Kidney capillary endothelial cell (primary cell): ENCODE measurements around the gene SDK2.

Source experiments
- DNase-seq: peaks from one replicate; pipeline ENCODE4 v3.0.0-alpha.2; 2018; ENCODE audit warnings: low spot score

SDK2 gene

GRCh38 chr17:73297934-73298861, 346.0 kb downstream of the SDK2 start:
- DNase-seq, result no peak

- no peak for DNase-seq
Observed at GRCh38 chr17:73293480-73293911, 350.7 kb downstream of the SDK2 start.

GRCh38 chr17:73293031-73293430, 351.2 kb downstream of the SDK2 start:
- no peak for DNase-seq

GRCh38 chr17:73292031-73292531, 352.2 kb downstream of the SDK2 start:
- peak; percentile 93 for DNase-seq

GRCh38 chr17:73291260-73291801, 352.9 kb downstream of the SDK2 start:
- no peak for DNase-seq

GRCh38 chr17:73290399-73291259, 353.6 kb downstream of the SDK2 start:
- no peak for DNase-seq

- DNase-seq, result no peak
Observed at GRCh38 chr17:73289549-73290254, 354.5 kb downstream of the SDK2 start.

- DNase-seq, result no peak
Observed at GRCh38 chr17:73288534-73289302, 355.5 kb downstream of the SDK2 start.

GRCh38 chr17:73286863-73287296, 357.4 kb downstream of the SDK2 start:
- DNase-seq, result no peak

GRCh38 chr17:73285916-73286862, 358.1 kb downstream of the SDK2 start:
- DNase-seq, result no peak

GRCh38 chr17:73285603-73285908, 358.7 kb downstream of the SDK2 start:
- DNase-seq, result no peak

- no peak for DNase-seq
Observed at GRCh38 chr17:73284906-73285602, 359.2 kb downstream of the SDK2 start.
